CD1c-positive myeloid dendritic cell (primary cell): ENCODE data around the gene CHST7.
"Not testable (repeated sequence)": the region's sequence is repeated elsewhere in the genome, so short reads cannot be mapped to it uniquely, and the experiment has no call there.

Experiments used
- DNase-seq: peaks from one replicate; pipeline ENCODE4 v3.0.0-alpha.2; 2016; ENCODE audit errors: extremely low spot score

CHST7 gene

GRCh38 chrX:46573331-46573891 is at the start of gene CHST7:
TSS of gene CHST7 (plus strand) at chrX:46573765. CDS start at chrX:46573932, 167 bp downstream.
- DNase-seq = peak; percentile 50

GRCh38 chrX:46528640-46529039 is 44.9 kb upstream of the CHST7 start:
- not testable (repeated sequence) for DNase-seq

GRCh38 chrX:46529740-46530403 is 43.7 kb upstream of the CHST7 start:
- DNase-seq = not testable (repeated sequence)

GRCh38 chrX:46530404-46530908 is 43.1 kb upstream of the CHST7 start:
- not testable (repeated sequence) for DNase-seq

DNA sequence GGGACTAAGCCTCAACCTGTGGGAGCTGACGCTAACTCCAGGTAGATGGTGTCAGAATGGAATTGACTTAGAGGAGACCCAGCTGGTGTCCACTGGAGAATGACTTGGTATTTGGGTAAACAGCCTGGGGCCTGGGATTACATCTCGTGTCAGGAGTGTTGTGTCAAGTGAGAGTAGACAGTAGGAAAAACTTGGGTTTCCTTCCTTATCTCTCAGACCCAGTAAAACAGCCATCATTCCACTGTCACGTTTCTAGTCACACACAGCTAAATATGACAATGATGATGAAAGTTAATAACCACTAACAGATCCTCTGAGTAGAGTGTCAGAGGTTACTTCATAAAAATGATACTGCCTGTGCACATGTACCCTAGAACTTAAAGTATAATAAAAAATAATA is 42.1 kb upstream of the CHST7 start:
- no peak for DNase-seq

DNA sequence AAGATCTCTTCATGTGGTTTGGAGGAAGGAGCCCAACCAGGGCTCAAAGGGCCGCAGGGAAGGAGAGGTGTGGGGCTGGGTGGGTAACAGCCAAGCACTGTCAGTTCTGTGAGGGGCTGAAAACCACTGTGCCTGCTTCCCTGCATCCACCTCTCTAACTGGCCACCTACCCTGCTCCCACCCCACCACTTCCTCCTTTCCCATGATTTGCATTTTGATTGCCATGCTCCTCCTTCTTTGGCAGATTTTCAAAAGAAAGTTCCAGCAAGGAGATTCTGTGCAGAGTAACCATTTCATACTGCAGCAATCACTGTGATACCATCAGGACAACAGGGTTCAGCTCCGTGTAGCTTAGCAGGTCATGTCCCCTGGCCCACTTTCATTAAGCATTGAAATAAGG is 30.1 kb upstream of the CHST7 start:
- DNase-seq = peak; percentile 4

GRCh38 chrX:46544527-46544926 is 29.0 kb upstream of the CHST7 start:
- not testable (repeated sequence) for DNase-seq

- DNase-seq = peak; percentile 95
These were observed 28.2 kb upstream of the CHST7 start, which contains the start of gene ZNF674 for GRCh38 chrX:46545111-46546005. TSS of gene ZNF674 (minus strand) at chrX:46545421. CDS start at chrX:46542087, 3,334 bp downstream.

- DNase-seq = no peak
These were observed 25.7 kb upstream of the CHST7 start for GRCh38 chrX:46547857-46548256.

GRCh38 chrX:46549914-46550313 is 23.7 kb upstream of the CHST7 start:
- DNase-seq = no peak

DNA sequence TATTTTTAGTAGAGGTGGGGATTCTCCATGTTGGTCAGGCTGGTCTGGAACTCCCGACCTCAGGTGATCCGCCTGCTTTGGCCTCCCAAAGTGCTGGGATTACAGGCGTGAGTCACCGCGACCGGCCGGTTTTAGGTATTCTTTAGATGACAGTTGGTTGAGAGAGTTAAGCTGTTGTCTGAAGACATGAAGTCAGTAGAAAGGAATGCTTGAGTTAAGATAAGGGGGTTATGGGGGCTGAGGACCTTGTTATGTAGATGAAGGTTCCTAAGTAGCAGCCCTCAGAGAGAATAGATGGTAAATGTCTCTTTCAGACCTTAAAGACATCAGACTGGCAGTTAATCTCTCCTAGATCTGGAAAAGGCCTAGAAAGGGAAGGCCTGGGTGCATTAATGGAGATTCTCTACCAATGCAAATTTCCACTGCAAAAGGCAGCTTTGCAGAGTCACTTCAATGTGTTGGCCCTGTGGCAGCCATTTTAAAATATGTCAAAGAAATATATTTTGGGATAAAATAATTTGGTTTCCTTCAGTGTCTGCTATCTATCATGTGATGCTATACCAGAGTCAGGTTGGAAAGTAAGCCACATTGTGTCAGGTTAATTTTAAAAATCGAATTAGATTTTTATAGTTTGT is 22.0 kb upstream of the CHST7 start:
- no peak for DNase-seq

DNA sequence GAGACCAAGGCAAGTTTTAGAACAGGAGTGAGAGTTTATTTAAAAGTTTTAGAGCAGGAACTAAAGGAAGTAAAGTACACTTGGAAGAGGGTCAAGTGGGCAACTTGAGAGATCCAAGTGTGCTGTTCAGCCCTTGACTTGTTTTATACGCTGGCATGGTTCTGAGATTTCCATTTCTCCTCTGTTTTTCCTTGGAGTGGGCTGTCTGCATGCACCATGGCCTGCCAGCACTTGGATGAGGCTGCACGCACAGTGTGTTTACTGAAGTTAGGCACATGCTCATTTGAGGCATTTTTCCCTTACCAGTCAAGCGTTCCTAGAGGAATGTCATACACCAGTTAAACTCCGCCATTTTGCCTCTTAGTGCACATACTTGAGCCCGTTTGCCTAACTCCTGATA is 19.6 kb upstream of the CHST7 start:
- DNase-seq = no peak

DNA sequence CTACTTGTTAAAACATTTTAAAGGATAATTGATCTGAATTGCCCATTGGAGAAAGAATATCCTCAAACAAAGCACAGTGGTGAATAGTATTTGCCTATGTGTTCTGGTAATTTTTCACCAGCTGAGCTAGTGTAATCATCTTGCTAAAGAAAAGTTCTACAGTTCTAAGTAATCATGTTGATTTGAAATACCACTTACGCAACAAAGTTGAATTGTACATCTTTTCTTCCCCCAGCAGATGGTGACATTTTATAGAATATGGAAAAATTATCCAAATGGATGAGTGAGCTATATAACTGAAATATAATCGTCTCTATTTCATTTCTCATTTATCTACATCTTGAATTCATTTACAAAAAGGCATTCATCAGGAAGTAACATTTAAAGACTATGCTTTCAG is 18.6 kb upstream of the CHST7 start:
- DNase-seq = peak; percentile 58

- DNase-seq = no peak
These were observed 14.5 kb upstream of the CHST7 start for GRCh38 chrX:46559062-46559461.

DNA sequence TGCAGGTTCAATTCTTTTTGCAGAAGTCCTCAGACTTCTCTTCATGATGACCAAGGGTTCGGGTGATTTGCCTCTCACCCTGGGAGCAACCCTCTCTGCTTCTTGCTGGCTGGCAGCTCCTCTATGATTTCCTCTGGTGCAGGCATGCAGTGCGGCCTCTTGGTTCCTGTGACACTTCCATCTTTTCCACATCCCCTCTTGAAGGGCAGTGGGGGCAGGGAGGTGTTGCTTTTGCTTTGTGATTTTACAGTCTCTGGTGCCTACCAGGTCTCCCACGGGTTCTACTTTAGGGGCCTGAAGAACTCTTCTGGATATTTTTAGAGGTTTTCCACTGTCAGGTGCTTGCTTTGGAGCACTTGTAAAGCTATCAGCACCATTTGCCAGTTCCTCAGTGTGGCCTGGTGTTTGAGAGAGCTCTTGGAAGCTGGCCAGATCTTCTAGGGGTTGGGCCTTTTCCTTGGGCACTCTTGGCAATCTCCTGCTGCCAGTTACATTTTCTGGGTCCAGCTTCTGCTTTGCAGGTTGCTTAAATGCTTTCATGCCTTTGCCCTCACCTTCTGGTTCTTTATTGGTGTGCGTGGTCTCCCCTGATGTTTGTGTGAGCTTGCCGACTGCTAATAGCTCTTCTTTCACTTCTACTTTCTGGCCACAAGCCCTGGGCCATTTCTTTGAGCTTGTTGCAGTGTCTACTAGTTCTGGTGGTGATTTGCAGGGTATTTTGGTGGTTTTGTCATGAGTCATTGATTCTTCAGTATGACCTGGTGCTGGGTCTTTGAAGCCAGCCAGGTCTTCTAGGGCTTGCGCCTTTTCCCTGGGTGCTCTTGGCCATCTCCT is 11.5 kb upstream of the CHST7 start:
- peak; percentile 38 for DNase-seq

DNA sequence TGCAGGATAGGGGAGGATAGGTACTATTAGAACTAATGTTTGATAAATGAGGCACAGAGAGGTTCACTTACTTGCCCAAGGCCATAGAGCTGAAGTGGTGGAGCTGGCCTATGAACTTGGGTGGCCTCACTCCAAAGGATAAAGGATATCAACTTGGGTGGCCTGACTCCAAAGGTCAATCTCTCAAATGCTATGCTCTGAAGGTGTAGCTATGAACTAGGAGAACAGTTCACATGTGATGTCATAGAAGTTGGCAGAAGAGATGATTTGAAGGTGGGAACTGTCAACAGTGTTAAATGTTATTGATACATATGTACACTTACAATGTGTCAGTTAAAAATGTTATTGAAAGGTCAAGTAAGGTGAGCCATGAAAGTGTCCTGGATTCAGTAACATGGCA is 6.2 kb upstream of the CHST7 start:
- no peak for DNase-seq

DNA sequence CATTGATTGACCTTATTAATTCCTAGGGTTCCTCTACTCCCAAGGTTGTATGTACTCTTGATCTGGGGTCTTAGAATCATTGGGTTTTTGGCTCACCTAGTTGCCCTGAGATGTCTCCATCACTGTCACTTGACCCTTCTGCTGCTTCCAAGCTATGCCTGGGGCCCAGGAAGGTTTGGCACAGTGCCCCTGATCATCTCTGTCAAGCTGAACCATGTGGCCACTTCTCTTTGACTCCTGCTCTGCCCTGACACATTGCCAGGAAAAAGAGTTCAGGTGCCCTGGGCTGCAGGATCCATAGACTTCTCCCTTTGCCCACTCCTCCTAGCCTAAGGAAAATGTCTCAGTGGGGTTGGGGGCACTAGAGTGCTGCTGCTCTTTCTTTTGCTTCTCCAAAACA is 3.9 kb upstream of the CHST7 start:
- DNase-seq = no peak

GRCh38 chrX:46571423-46572339 is 1.9 kb upstream of the CHST7 start:
- DNase-seq = no peak

- peak; percentile 55 for DNase-seq
These were observed 1.1 kb upstream of the CHST7 start for GRCh38 chrX:46572340-46572936.
